Raji (cell line): ENCODE data around the gene PPTC7.

ENCODE experiments used
- POLR2A ChIP-seq: IDR thresholded peaks from 2 replicates; pipeline ENCODE4 v1.6.1; 2011; ENCODE audit warnings: low read depth, low read length, control low read depth; ENCODE audit not compliant: insufficient read depth

The PPTC7 gene

DNA sequence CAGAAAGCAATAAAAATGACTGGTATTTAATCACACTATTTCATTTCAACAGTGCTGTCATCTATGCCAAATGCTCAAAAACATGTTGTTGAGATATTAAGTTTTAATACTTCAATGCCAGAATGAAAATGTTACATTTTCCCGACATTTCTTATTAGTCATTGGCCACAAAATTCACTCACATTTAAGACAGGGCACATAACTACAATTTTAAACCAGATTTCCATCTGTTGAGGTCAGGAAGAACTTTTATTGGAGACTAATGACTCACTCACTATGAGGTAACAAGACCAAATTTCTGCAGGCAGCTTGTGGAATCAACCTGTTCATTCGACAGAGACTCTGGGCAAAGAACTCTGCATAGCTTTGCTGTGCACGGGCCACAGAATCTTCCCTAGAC, 36.8 kb downstream of the PPTC7 start:
- TF ChIP-seq POLR2A, result no peak

DNA sequence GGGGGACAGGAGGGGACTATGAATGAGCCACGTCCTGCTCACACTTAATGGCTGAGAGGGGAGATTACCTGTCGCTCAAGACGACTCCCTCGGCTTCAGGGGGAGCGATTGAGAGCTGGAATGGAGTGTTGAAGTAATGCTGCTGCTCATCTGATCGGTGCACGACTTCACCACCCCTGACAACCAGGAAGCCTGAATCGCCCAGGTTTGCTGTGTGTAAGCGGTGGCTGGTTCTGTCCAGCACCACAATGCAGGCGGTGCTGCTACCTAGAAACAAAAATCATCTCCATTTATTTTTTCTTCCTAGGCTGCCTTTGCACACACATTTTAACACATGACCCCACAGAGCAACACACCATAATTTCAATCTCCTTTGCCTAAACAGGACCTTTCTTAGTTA, 37.3 kb downstream of the PPTC7 start:
- TF ChIP-seq POLR2A, result no peak

DNA sequence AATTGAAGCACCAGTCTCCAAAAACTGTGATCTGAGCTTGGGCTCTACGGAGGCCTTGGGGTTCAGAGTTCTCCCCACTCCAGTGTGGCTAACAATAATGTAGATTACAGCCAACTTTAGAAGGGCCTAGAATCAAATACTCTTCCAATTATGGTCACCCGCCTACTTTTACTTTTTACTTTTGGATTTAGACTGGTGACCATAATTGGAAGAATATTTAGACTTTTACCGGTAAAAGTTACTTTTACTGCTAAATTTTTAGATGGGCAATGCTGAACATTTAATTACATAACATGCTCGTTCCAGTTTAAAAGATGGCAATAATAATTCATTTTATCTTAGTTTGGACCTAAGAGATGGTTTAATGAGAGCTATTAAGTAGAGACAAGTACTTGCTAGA, 39.2 kb downstream of the PPTC7 start:
- TF ChIP-seq POLR2A, result no peak

DNA sequence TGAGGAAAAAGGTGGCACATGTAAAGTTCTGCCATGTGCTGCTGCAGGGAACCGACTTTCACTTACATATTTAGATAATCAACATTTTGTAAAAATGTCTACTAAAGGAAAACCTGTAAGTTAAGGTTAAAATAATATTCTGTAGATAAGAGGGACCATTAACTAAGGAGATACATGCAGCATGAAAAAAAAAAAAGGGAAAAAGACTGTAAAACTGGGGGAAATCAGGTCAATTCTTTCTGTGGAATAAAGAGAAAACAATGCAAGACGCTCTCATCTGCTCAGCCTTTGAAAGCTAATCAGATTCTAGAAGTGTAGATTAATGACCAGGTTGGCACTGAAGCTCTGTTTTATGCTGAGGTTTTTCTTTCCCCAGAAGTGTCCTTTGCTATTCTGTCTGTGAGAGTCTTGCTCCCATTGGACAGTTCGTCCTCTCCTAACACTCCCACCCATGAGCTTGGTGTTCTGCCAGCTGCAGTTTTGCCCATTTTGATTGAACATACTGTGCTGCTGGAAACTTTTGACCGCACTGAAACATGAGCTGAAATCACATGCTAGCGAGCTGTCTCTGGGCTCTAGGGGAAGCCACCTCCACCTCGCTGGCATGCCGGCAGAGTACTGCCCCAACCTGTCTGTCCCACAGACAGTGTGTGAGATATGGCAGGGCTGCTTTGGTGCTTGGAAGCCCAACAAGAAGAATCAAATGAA, 39.7 kb downstream of the PPTC7 start:
- no peak for TF ChIP-seq POLR2A

DNA sequence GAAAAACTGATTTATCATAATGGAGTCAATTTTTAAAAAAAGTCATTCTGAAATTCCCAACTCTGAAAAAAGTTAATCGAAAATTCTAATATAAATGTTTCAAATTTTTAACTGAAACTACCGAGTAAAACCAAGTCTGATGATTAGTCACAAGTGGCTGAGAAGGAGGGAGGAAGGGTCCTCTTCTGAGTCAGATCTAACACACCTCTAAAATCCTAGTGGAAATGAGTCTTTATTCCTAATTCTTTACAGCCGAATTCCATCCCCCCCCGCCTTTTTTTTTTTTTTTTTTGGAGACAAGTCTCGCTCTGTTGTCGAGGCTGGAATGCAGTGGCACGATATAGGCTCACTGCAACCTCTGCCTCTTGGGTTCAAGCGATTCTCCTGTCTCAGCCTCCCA, 43.1 kb downstream of the PPTC7 start:
- TF ChIP-seq POLR2A, result no peak

DNA sequence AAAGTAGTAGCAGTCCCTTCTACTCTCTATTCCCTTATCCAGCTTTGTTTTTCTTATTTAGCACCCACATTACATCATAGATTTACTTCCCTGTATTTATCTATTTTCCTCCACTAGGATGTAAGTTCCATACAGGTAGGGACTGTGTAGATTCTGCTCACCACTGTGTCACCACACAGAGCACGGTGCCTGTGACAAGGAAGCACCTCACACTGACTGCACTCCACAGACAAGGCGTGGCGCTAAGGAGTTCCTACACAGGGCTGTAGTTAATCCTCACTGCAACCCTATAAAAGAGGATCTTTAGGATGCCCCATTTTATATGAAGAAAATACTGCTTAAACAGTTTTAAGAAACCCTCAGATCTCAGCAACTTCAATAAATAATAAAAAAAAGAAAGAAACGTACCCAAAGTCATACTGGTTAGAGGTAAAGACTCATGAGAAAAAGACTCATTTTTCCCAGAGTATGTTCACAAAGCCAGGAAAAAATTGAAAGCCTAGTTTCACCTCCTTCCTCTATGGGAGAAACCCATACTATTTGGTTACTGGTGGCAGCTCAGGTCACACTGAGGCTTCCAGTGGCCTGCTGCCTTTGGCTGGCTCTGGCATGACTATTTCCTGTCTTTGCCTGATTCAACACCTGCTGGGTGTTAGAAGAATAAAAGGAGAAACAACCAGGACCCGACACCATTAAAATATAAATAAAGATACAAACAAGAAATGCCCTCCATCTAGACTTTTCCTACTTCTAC, 44.1 kb downstream of the PPTC7 start:
- no peak for TF ChIP-seq POLR2A

DNA sequence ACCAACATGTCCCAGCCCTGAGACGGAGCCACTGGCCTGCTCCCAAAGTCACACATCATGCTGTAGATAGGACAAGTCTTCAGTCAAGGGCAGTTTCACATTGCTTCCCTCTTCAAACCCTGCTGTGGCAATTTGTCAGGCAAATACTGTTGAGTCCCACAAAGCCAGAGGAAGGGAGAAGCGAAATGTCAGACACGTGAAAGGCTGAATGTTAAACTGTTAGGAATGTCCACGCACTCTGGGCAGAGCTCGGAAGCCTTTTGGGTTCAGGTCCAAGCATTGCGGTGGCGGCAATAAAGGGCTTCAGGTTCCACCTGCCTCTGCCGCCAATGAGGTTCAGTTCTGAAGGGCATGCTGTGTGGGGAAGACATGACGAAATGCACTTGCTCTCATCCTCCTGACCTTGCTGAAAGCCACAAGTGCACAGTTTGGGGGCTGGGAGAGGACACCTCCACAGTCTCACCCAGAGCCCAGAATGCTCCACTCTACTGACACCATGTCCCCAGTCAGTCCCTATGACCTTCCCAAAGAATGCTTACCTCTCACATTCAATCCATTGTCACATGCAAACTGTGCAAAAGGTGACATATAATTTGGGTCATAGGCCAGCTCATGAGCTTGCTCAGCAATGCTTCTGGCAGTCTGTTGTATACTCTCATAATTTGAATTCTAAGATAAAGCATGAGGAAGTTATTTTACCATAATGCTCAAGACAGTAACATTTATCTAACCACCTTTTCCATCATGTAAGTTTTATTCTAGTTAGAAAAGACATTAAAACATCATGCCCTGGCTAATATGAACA, 45.3 kb downstream of the PPTC7 start:
- TF ChIP-seq POLR2A, result no peak

DNA sequence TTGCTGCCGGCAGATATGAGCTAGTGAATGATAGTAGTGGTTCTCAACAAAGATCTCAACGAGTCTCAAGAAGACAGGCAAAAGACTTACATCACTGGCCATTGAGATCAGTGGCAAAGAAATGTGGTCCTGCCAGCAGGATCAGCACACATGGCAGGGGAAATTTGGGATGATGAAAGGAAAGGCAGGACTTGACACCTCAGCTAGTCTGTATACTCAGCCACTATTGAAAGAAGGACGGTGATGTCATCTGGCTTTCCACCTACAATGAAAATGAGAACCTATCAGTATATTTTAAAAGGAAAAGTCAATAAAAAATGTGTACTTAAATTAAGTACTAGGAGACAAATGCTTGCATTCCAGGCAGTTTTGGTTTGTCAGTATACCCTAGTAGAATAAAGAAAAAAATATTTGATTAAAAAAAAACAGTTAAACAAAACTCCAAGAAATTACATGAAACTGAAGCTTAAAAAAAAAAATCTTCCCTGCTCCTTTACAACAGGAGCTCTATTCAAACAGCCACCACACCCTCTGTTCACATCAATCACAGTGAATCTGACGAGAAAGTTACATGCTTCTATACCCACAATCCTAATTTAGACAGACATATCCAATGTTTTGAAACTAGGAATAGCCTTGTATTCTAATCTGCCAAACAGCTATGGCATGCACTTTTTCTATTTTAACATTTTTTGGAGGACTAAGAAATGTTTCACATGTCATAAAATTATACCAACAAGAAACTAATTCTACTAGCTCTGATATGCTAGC, 46.1 kb downstream of the PPTC7 start:
- no peak for TF ChIP-seq POLR2A

DNA sequence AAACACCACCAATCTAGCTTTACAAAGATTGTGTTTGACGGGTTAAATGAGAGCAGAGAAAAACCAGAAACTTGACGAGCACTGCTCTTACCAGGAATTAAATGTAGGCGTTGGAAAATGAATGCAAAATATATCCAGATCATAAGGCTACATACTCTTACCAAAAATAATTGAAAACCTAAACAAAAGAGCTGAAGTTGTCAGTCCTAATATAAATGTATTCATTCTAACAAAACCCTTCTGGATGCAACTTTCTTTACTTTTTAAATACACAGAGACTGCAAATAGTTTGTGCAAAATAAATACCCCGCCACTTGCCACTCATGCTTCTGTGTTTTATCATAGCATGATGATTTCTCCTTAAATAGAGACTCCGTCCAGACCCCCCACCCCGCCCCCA, 48.3 kb downstream of the PPTC7 start:
- TF ChIP-seq POLR2A, result no peak

DNA sequence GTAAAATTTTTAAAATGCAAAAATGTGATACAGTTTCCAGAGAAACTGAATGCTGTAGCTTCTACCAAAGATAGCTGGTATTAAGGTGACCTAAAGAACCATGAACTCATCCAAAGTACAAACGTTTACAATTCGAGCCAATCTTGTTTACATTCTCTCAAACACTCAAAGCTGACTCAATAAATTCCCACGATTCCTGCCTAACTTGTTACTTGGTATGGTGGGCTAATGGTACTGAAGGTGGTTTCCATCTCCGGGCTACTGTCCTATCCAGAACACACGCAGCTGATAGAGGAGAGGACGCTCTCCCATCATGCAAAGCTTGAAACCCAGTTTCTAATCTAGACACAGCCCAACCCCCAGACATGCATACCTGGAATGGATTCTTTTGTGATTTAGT, 49.5 kb downstream of the PPTC7 start:
- TF ChIP-seq POLR2A, result no peak

DNA sequence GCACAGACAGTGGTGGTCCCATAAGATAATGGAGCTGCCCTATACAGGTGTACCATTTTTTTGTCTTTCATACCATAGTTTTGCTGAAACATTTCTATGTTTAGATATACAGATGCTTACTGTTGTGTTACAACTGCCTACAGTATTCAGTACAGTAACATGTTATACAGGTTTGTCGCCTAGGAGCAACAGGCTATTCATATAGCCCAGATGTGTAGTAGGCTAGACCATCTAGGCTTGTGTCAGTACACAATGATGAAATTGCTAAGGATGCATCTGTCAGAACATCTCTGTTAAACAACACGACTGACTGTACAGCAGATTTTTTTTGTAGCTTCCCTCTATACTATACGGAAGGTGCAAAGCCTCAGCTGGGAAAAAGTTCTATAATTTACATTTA, 50.5 kb downstream of the PPTC7 start:
- TF ChIP-seq POLR2A, result no peak

DNA sequence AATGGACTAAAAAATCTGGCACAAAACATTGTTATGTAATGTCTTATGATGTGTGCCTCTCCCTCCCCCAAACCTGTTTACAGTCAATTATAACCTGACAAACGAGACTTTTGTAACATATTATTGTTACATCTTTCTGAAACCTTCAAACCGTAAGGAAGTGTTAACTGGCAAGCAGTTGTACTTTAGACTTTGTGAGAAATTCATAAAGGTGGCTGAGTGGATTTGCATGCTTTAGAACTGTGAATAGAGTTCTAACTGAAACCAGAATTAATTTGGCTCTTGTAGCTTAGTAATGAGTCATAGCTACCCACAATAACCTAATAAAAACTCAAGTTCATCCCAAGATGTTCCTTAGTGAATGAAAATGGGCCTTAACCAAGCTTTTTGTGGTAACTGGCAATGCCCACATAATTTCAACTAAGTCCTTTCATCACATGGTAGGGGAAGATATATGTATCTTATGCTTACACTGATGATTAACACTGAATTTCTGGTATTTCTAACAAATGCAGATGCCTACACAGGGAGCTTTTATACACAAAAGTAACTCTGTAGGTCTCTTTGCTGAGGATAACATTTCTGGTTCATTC, 51.3 kb downstream of the PPTC7 start:
- no peak for TF ChIP-seq POLR2A

DNA sequence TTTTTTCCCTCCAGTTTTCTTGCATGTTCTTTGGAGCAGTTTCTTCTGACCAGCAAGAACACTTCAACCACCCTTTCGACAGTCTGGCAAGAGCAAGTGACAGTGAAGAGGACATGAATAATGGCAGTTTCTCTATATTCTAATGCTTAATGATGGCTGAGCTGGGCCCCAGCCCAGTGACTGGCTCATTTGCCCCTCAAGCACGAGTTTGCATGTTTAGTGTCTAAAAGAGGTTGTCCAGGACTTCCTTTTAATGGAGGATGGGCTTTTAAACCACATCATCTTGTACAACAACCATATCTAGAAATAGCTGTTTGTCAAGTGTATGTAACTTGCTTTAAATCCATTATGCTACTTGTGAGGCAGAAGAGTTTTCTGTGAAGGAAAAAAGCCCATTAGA, 52.6 kb downstream of the PPTC7 start:
- TF ChIP-seq POLR2A, result no peak

DNA sequence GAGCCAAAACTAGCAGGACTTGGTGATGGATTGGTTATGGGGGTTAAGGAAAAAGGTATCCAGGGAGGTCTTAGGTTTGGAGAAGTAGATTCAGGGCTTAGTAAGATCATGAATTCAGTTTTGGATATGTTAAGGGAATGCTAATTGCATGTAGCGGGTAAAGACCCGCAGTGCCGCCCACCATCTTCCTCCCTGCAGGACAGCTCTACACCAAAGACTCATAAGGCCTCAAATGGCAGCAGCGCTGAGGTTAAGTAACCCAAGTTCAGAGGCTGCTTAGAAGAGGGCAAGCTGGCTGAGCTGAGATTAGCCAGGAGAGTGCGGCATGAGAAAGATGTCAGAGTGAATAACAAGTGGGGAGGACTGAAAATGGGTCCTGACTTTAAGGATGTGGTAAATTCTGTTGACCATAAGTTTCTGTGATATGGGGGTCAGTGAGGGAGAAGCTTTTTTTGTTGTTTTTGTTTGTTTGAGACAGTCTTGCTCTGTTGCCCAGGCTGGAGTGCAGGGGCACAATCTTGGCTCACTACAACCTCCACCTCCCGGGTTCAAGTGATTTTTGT, 54.8 kb downstream of the PPTC7 start:
- no peak for TF ChIP-seq POLR2A

DNA sequence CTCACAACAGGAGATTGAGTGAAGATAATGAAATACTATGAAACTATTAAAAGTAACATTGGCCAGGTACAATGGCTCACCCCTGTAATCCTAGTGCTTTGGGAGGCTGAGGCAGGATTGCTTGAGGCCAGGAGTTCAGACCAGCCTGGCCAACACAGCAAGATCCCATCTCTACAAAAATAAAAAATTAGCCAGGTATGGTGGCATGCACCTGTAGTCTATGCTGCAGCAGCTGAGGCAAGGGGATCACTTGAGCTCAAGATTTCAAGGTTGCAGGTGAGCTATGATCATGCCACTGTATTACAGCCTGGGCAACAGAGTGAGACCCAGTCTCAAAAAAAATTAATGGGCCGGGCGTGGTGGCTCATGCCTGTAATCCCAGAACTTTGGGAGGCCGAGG, 66.1 kb downstream of the PPTC7 start:
- TF ChIP-seq POLR2A, result no peak

DNA sequence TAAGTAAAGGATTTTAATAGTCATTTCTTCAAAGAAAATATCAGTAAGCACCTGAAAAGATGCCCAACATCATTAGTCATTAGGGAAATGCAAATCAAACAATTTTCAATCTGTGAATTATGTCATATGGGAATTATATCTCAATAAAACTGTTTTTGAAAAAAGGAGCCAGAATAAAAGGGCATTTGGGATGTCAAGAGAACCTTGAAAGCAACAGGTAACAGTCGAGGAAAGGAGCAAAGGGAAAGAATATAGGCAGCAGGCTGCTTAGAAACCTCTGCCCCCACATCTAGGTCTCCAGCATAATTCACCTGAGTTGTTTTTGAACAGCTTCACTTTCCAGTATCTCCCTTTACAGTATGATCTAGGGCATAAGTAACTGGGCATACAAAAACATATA, 68.8 kb downstream of the PPTC7 start:
- TF ChIP-seq POLR2A, result no peak
